Activated T-helper 9 cell treated with anti-CD3 and anti-CD28 coated beads, Interleukin-2, amount 50 U/mL, for 16 hours (primary cell): Measurements from ENCODE around the gene CCDC93.
"Not testable (repeated sequence)": the region's sequence is repeated elsewhere in the genome, so short reads cannot be mapped to it uniquely, and the experiment has no call there.

Experiments used
- DNase-seq: peaks from one replicate; pipeline ENCODE4 v3.0.0-alpha.2; 2020; ENCODE audit warnings: low read depth

Gene CCDC93

GRCh38 chr2:117952701-117953100, 61.2 kb downstream of the CCDC93 start:
- no peak for DNase-seq

GRCh38 chr2:117952228-117952627, 61.6 kb downstream of the CCDC93 start:
- no peak for DNase-seq

- no peak for DNase-seq
Measured at GRCh38 chr2:117949806-117950205, 64.1 kb downstream of the CCDC93 start.

GRCh38 chr2:117948615-117949014, 65.3 kb downstream of the CCDC93 start:
- DNase-seq, result no peak

- no peak for DNase-seq
Measured at GRCh38 chr2:117945296-117945695, 68.6 kb downstream of the CCDC93 start.

- no peak for DNase-seq
Measured at GRCh38 chr2:117944816-117945215, 69.1 kb downstream of the CCDC93 start.

GRCh38 chr2:117943013-117943672, 70.7 kb downstream of the CCDC93 start:
- DNase-seq, result no peak

- no peak for DNase-seq
Measured at GRCh38 chr2:117942551-117942950, 71.3 kb downstream of the CCDC93 start.

GRCh38 chr2:117941693-117942092, 72.2 kb downstream of the CCDC93 start:
- DNase-seq, result no peak

- no peak for DNase-seq
Measured at GRCh38 chr2:117940436-117940835, 73.4 kb downstream of the CCDC93 start.

- no peak for DNase-seq
Measured at GRCh38 chr2:117938611-117939010, 75.3 kb downstream of the CCDC93 start.

- no peak for DNase-seq
Measured at GRCh38 chr2:117936871-117937428, 76.9 kb downstream of the CCDC93 start.

- DNase-seq, result no peak
Measured at GRCh38 chr2:117935954-117936353, 77.9 kb downstream of the CCDC93 start.

- DNase-seq, result no peak
Measured at GRCh38 chr2:117935456-117935855, 78.4 kb downstream of the CCDC93 start.

- DNase-seq, result no peak
Measured at GRCh38 chr2:117933884-117934354, 80.0 kb downstream of the CCDC93 start.

GRCh38 chr2:117931978-117932377, 81.9 kb downstream of the CCDC93 start:
- DNase-seq, result no peak

GRCh38 chr2:117931266-117931665, 82.6 kb downstream of the CCDC93 start:
- no peak for DNase-seq

GRCh38 chr2:117930775-117931174, 83.1 kb downstream of the CCDC93 start:
- no peak for DNase-seq

GRCh38 chr2:117923471-117923870, 90.4 kb downstream of the CCDC93 start:
- DNase-seq, result not testable (repeated sequence)

GRCh38 chr2:117921520-117921919, 92.3 kb downstream of the CCDC93 start:
- no peak for DNase-seq

- no peak for DNase-seq
Measured at GRCh38 chr2:117918608-117919007, 95.3 kb downstream of the CCDC93 start.

GRCh38 chr2:117917223-117917917, 96.5 kb downstream of the CCDC93 start:
- DNase-seq, result no peak

GRCh38 chr2:117902933-117903332, 110.9 kb downstream of the CCDC93 start:
- no peak for DNase-seq
